WTC11 (cell line): ENCODE data around the gene TEKT5. TPM values are rescaled to one million over a fixed set of nuclear protein-coding genes. Genes with fewer than 3 reads are reported as not detected.
A peak's percentile ranks its signal among the peaks of the same experiment; 100 is the strongest.

ENCODE experiments used
- ATAC-seq: fragments of 200-7000 bp; cut with Tn5 transposase; 2 replicates; pipeline ENCODE4 v1.10.0; 2021; ENCODE audit warnings: mild to moderate bottlenecking, moderate library complexity
- CTCF ChIA-PET: fragments of 300-600 bp; sonication (Branson Sonifier 250); formaldehyde crosslinking; loops from one replicate; lab custom pipeline; 2021; ENCODE audit warnings: antibody characterized with exemption; lab: Charles Lee
- POLR2A ChIA-PET: fragments of 350-600 bp; sonication (Branson Sonifier 250); formaldehyde crosslinking; loops from one replicate; lab custom pipeline; 2021; ENCODE audit warnings: antibody characterized with exemption; lab: Charles Lee
- DNase-seq: peaks from one replicate; pipeline ENCODE4 v3.0.0; 2021; ENCODE audit warnings: low spot score
- H3K27ac Mint-ChIP-seq: 2 replicates; pipeline ENCODE4 v1.8.0; 2021; ENCODE audit warnings: mixed read lengths
- H3K27me3 Mint-ChIP-seq: 2 replicates; pipeline ENCODE4 v1.8.0; 2021; ENCODE audit warnings: low read depth, mild to moderate bottlenecking, moderate library complexity, mixed read lengths
- H3K36me3 Mint-ChIP-seq: 2 replicates; pipeline ENCODE4 v1.8.0; 2021; ENCODE audit warnings: mixed read lengths
- H3K4me1 Mint-ChIP-seq: 2 replicates; pipeline ENCODE4 v1.8.0; 2022; ENCODE audit warnings: mixed read lengths
- H3K4me3 Mint-ChIP-seq: 2 replicates; pipeline ENCODE4 v1.8.0; 2021; ENCODE audit warnings: mild to moderate bottlenecking, moderate library complexity, mixed read lengths
- H3K9me3 Mint-ChIP-seq: 2 replicates; pipeline ENCODE4 v1.8.0; 2021; ENCODE audit warnings: mixed read lengths
- AR ChIP-seq: fragments of 250-450 bp; sonication (Bioruptor Pico); IDR thresholded peaks from 2 replicates; pipeline ENCODE4 v1.9.0; 2021; ENCODE audit warnings: mild to moderate bottlenecking
- ATF3 ChIP-seq: sonication (generic); formaldehyde crosslinking; conservative IDR thresholded peaks from 2 replicates; pipeline ENCODE4 v1.8.1; 2022; ENCODE audit warnings: mild to moderate bottlenecking, missing genetic modification reagents
- CDX4 ChIP-seq: fragments of 250-450 bp; sonication (Bioruptor Pico); IDR thresholded peaks from 2 replicates; pipeline ENCODE4 v1.9.0; 2021; ENCODE audit warnings: moderate library complexity, mild to moderate bottlenecking, inconsistent platforms, borderline replicate concordance
- EMX1 ChIP-seq: fragments of 250-450 bp; sonication (Bioruptor Pico); IDR thresholded peaks from 2 replicates; pipeline ENCODE4 v1.8.0; 2021; ENCODE audit warnings: mild to moderate bottlenecking
- FOXK1 ChIP-seq: sonication (generic); formaldehyde crosslinking; IDR thresholded peaks from 2 replicates; pipeline ENCODE4 v1.8.0; 2022; ENCODE audit warnings: mild to moderate bottlenecking, moderate library complexity, missing genetic modification reagents
- FOXP1 ChIP-seq: sonication (generic); formaldehyde crosslinking; IDR thresholded peaks from 2 replicates; pipeline ENCODE4 v1.8.0; 2022; ENCODE audit warnings: missing genetic modification reagents, mild to moderate bottlenecking, moderate library complexity, borderline replicate concordance
- GTF2I ChIP-seq: fragments of 250-450 bp; sonication (Bioruptor Pico); conservative IDR thresholded peaks from 2 replicates; pipeline ENCODE4 v1.4.0; 2021; ENCODE audit warnings: mild to moderate bottlenecking
- JAZF1 ChIP-seq: fragments of 250-450 bp; sonication (Bioruptor Pico); IDR thresholded peaks from 2 replicates; pipeline ENCODE4 v1.9.0; 2021; ENCODE audit warnings: moderate library complexity, mild to moderate bottlenecking, inconsistent platforms
- RORB ChIP-seq: fragments of 250-450 bp; sonication (Bioruptor Pico); IDR thresholded peaks from 2 replicates; pipeline ENCODE4 v1.9.0; 2021; ENCODE audit warnings: mild to moderate bottlenecking
- SP1 ChIP-seq: sonication (generic); formaldehyde crosslinking; conservative IDR thresholded peaks from 2 replicates; pipeline ENCODE4 v1.8.1; 2022; ENCODE audit warnings: missing genetic modification reagents
- STAT6 ChIP-seq: sonication (generic); formaldehyde crosslinking; conservative IDR thresholded peaks from 2 replicates; pipeline ENCODE4 v1.8.1; 2023; ENCODE audit warnings: mild to moderate bottlenecking, low read depth, missing genetic modification reagents, moderate library complexity
- TCF7 ChIP-seq: sonication (generic); formaldehyde crosslinking; IDR thresholded peaks from 2 replicates; pipeline ENCODE4 v1.8.0; 2022; ENCODE audit warnings: mild to moderate bottlenecking, low read depth, missing genetic modification reagents, moderate library complexity
- ZNF232 ChIP-seq: sonication (generic); formaldehyde crosslinking; IDR thresholded peaks from 2 replicates; pipeline ENCODE4 v1.8.0; 2022; ENCODE audit warnings: mild to moderate bottlenecking, missing genetic modification reagents
- ZNF423 ChIP-seq: fragments of 250-450 bp; sonication (Bioruptor Pico); IDR thresholded peaks from 2 replicates; pipeline ENCODE4 v2.1.2; 2022; ENCODE audit warnings: mild to moderate bottlenecking, moderate library complexity
- ZNF671 ChIP-seq: fragments of 250-450 bp; sonication (Bioruptor Pico); IDR thresholded peaks from 2 replicates; pipeline ENCODE4 v1.8.0; 2021; ENCODE audit warnings: mild to moderate bottlenecking
- total RNA-seq: library from RNA; stranded (reverse); gene quantifications from 3 replicates; pipeline ENCODE4 v1.2.3, GENCODE V29; 2021
- TF ChIP-seq, protein P1 (sequence below): fragments of 250-450 bp; sonication (Bioruptor Pico); IDR thresholded peaks from 2 replicates; pipeline ENCODE4 v2.1.2; 2022; ENCODE audit warnings: mild to moderate bottlenecking, moderate library complexity
- TF ChIP-seq, protein P2 (sequence below): sonication (generic); formaldehyde crosslinking; IDR thresholded peaks from 2 replicates; pipeline ENCODE4 v1.8.0; 2022; ENCODE audit warnings: mild to moderate bottlenecking, missing genetic modification reagents
- TF ChIP-seq, protein P3 (sequence below): sonication (generic); formaldehyde crosslinking; IDR thresholded peaks from 2 replicates; pipeline ENCODE4 v1.8.0; 2023; ENCODE audit warnings: missing genetic modification reagents
- TF ChIP-seq, protein P4 (sequence below): sonication (generic); formaldehyde crosslinking; IDR thresholded peaks from 2 replicates; pipeline ENCODE4 v1.8.0; 2023; ENCODE audit warnings: mild to moderate bottlenecking, missing genetic modification reagents
- TF ChIP-seq, protein P5 (sequence below): fragments of 250-450 bp; sonication (Bioruptor Pico); IDR thresholded peaks from 2 replicates; pipeline ENCODE4 v1.8.0; 2021; ENCODE audit warnings: mild to moderate bottlenecking
- TF ChIP-seq, protein P6 (sequence below): sonication (generic); formaldehyde crosslinking; IDR thresholded peaks from 2 replicates; pipeline ENCODE4 v1.8.1; 2023; ENCODE audit warnings: mild to moderate bottlenecking, missing genetic modification reagents, moderate library complexity

Gene TEKT5
- total RNA-seq, 1 experiment from 2014 or later: 1.1 TPM

GRCh38 chr16:10743610-10744369 lies 49.1 kb upstream of the TEKT5 start, which contains the start of gene NUBP1:
Gene NUBP1 (plus strand): TSS chr16:10743842. CDS start chr16:10743864, 22 bp downstream.
- POLR2A ChIA-PET: interaction anchor here (0.6 to 1.0 kb wide), 2 partner anchors 74 to 173 kb away, joined by 3 to 5 read pairs; no protein-coding TSS in a partner anchor
- CTCF ChIA-PET: interaction anchor here (0.6 to 3.1 kb wide), 12 partner anchors 165 to 561 kb away, joined by 3 to 35 read pairs (median 4); partner anchors contain the start of genes DEXI and GRIN2A
- H3K4me1 Mint-ChIP-seq: peaks cover 11% of the 10 kb centered on the region
- H3K9me3 Mint-ChIP-seq: no peaks in the 10 kb centered on the region
- ATAC-seq: peak; percentile 96
- peaks cover 4% of the 10 kb centered on the region; the same call in 1 of the 2 replicates for H3K36me3 Mint-ChIP-seq
- no peaks in the 10 kb centered on the region for H3K27me3 Mint-ChIP-seq
- peak within 1 kb of the TSS; percentile 88 for H3K4me3 Mint-ChIP-seq
- peak; percentile 99 for DNase-seq
- peak within 1 kb of the TSS; percentile 97 for H3K27ac Mint-ChIP-seq
- TF ChIP-seq, protein P1, sequence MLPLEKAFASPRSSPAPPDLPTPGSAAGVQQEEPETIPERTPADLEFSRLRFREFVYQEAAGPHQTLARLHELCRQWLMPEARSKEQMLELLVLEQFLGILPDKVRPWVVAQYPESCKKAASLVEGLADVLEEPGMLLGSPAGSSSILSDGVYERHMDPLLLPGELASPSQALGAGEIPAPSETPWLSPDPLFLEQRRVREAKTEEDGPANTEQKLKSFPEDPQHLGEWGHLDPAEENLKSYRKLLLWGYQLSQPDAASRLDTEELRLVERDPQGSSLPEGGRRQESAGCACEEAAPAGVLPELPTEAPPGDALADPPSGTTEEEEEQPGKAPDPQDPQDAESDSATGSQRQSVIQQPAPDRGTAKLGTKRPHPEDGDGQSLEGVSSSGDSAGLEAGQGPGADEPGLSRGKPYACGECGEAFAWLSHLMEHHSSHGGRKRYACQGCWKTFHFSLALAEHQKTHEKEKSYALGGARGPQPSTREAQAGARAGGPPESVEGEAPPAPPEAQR (CRISPR knock-in tag): no peak
- peak; percentile 80 for TF ChIP-seq FOXP1 (CRISPR knock-in tag)
- TF ChIP-seq, protein P2, sequence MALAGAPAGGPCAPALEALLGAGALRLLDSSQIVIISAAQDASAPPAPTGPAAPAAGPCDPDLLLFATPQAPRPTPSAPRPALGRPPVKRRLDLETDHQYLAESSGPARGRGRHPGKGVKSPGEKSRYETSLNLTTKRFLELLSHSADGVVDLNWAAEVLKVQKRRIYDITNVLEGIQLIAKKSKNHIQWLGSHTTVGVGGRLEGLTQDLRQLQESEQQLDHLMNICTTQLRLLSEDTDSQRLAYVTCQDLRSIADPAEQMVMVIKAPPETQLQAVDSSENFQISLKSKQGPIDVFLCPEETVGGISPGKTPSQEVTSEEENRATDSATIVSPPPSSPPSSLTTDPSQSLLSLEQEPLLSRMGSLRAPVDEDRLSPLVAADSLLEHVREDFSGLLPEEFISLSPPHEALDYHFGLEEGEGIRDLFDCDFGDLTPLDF (CRISPR knock-in tag): no peak
- TF ChIP-seq AR (CRISPR knock-in tag): no peak
- 0 out of 2 replicates have a peak, but pooled peaks have one; percentile 43 for TF ChIP-seq FOXK1
- TF ChIP-seq ATF3 (CRISPR knock-in tag): no peak
- TF ChIP-seq JAZF1 (CRISPR knock-in tag): no peak
- TF ChIP-seq GTF2I (CRISPR knock-in tag): no peak
- no peak for TF ChIP-seq ZNF671 (CRISPR knock-in tag)
- TF ChIP-seq RORB (CRISPR knock-in tag): no peak
- no peak for TF ChIP-seq STAT6 (CRISPR knock-in tag)
- TF ChIP-seq, protein P3, sequence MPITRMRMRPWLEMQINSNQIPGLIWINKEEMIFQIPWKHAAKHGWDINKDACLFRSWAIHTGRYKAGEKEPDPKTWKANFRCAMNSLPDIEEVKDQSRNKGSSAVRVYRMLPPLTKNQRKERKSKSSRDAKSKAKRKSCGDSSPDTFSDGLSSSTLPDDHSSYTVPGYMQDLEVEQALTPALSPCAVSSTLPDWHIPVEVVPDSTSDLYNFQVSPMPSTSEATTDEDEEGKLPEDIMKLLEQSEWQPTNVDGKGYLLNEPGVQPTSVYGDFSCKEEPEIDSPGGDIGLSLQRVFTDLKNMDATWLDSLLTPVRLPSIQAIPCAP (CRISPR knock-in tag): no peak
- TF ChIP-seq, protein P4, sequence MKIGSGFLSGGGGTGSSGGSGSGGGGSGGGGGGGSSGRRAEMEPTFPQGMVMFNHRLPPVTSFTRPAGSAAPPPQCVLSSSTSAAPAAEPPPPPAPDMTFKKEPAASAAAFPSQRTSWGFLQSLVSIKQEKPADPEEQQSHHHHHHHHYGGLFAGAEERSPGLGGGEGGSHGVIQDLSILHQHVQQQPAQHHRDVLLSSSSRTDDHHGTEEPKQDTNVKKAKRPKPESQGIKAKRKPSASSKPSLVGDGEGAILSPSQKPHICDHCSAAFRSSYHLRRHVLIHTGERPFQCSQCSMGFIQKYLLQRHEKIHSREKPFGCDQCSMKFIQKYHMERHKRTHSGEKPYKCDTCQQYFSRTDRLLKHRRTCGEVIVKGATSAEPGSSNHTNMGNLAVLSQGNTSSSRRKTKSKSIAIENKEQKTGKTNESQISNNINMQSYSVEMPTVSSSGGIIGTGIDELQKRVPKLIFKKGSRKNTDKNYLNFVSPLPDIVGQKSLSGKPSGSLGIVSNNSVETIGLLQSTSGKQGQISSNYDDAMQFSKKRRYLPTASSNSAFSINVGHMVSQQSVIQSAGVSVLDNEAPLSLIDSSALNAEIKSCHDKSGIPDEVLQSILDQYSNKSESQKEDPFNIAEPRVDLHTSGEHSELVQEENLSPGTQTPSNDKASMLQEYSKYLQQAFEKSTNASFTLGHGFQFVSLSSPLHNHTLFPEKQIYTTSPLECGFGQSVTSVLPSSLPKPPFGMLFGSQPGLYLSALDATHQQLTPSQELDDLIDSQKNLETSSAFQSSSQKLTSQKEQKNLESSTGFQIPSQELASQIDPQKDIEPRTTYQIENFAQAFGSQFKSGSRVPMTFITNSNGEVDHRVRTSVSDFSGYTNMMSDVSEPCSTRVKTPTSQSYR (CRISPR knock-in tag): no peak
- TF ChIP-seq, protein P5, sequence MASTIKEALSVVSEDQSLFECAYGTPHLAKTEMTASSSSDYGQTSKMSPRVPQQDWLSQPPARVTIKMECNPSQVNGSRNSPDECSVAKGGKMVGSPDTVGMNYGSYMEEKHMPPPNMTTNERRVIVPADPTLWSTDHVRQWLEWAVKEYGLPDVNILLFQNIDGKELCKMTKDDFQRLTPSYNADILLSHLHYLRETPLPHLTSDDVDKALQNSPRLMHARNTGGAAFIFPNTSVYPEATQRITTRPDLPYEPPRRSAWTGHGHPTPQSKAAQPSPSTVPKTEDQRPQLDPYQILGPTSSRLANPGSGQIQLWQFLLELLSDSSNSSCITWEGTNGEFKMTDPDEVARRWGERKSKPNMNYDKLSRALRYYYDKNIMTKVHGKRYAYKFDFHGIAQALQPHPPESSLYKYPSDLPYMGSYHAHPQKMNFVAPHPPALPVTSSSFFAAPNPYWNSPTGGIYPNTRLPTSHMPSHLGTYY: no peak
- TF ChIP-seq ZNF232 (CRISPR knock-in tag): no peak
- no peak for TF ChIP-seq CDX4
- no peak for TF ChIP-seq ZNF423 (CRISPR knock-in tag)
- peak; percentile 75 for TF ChIP-seq SP1 (CRISPR knock-in tag)
- TF ChIP-seq EMX1 (CRISPR knock-in tag): no peak
- no peak for TF ChIP-seq TCF7 (CRISPR knock-in tag)
- TF ChIP-seq, protein P6, sequence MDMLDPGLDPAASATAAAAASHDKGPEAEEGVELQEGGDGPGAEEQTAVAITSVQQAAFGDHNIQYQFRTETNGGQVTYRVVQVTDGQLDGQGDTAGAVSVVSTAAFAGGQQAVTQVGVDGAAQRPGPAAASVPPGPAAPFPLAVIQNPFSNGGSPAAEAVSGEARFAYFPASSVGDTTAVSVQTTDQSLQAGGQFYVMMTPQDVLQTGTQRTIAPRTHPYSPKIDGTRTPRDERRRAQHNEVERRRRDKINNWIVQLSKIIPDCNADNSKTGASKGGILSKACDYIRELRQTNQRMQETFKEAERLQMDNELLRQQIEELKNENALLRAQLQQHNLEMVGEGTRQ (CRISPR knock-in tag): no peak
